Heart left ventricle (tissue), 16 donors: ENCODE measurements around the gene PSMB5. TPM values are rescaled to one million over a fixed set of nuclear protein-coding genes. Genes with fewer than 3 reads are reported as not detected.
A peak's percentile ranks its signal among the peaks of the same experiment; 100 is the strongest.

Source experiments
- ATAC-seq, 4 donors: fragments of 200-7000 bp; cut with Tn5 transposase; one replicate each; pipeline ENCODE4 v1.9.1; 2020 to 2022; ENCODE audit warnings: moderate library complexity in 4 of 4, mild to moderate bottlenecking in 3 of 4, moderate number of reproducible peaks in 1 of 4
- DNase-seq, 5 donors: peaks; one replicate each; pipeline ENCODE4 v3.0.0-alpha.2; 2020
- H3K27ac ChIP-seq, 12 donors: fragments of 200-600 bp; sonication (generic) in 4 of 12; one replicate each; pipeline versions ENCODE4 v1.5.0 to v1.8.0; 2016 to 2022; ENCODE audit warnings: mild to moderate bottlenecking in 2 of 12
- H3K27me3 ChIP-seq, 9 donors: fragments of 200-600 bp; sonication (generic) in 2 of 9; one replicate each; pipeline versions ENCODE4 v1.5.1 to v1.8.0; 2016 to 2022; ENCODE audit warnings: mild to moderate bottlenecking in 3 of 9
- H3K36me3 ChIP-seq, 9 donors: fragments of 200-600 bp; sonication (generic) in 2 of 9; one replicate each; pipeline versions ENCODE4 v1.5.0 to v1.8.0; 2018 to 2022; ENCODE audit warnings: mild to moderate bottlenecking in 2 of 9
- H3K4me1 ChIP-seq, 12 donors: fragments of 200-600 bp; sonication (generic) in 4 of 12; one replicate each; pipeline versions ENCODE4 v1.5.0 to v1.8.0; 2016 to 2022; ENCODE audit warnings: mild to moderate bottlenecking in 3 of 12
- H3K4me3 ChIP-seq, 12 donors: fragments of 200-600 bp; sonication (generic) in 4 of 12; one replicate each; pipeline versions ENCODE4 v1.5.0 to v1.8.0; 2017 to 2022; ENCODE audit warnings: mild to moderate bottlenecking in 9 of 12, moderate library complexity in 4 of 12
- H3K9me3 ChIP-seq, 12 donors: fragments of 200-600 bp; sonication (generic) in 4 of 12; one replicate each; pipeline versions ENCODE4 v1.5.0 to v1.8.0; 2016 to 2022; ENCODE audit warnings: mild to moderate bottlenecking in 1 of 12
- POLR2A ChIP-seq, 2 donors: fragments of 450-650 bp; IDR thresholded peaks; one replicate each; pipeline ENCODE4 v1.6.1; 2017; ENCODE audit warnings: antibody characterized with exemption in 2 of 2, mild to moderate bottlenecking in 2 of 2, moderate library complexity in 2 of 2
- WGBS, 4 donors: extraction: QIAGEN DNeasy Blood & Tissue Kit in 2 of 4; methylation state at CpG; one replicate each; pipeline versions ENCODE4 v1.1.5 to v1.1.7; 2013 to 2018; 5-methylcytosine and 5-hydroxymethylcytosine counted together
- intact Hi-C, 10 donors: fragments of 100-400 bp; cut with DNase I; formaldehyde crosslinking; loops; one replicate each; pipeline versions ENCODE4 v1.11.1 to v1.14.2; 2022
- polyA plus RNA-seq, 2 donors: library from polyadenylated mRNA; stranded (reverse); fragments of 200-250 nt; gene quantifications; one replicate each; pipeline ENCODE4 v1.2.3, GENCODE V29; 2013
- total RNA-seq, 9 donors: library from RNA; depleted of rRNA in 2 of 9; stranded (reverse); fragments of >200 nt in 2 of 9; fragmentation: NEBNext Ultra II Directional in 3 of 9; extraction: Animal tissue kit (Norgen Biotek cat#: 25700) in 3 of 9; gene quantifications; one replicate each; pipeline versions ENCODE4 v1.1.0 to v1.2.4, GENCODE V29; 2016 to 2023
- TF ChIP-seq, protein P1 (sequence below), 12 donors: fragments of 200-600 bp; sonication (generic) in 4 of 12; IDR thresholded peaks; one replicate each; pipeline versions ENCODE4 v1.5.0 to v1.8.0; 2018 to 2022; ENCODE audit warnings: antibody characterized with exemption in 12 of 12, mild to moderate bottlenecking in 5 of 12
- donor health status: ischemic (EF 13 %, LVEDD 7.1; RV severe dilation, severe dysfunction).
- donor health status: healthy with polysubstance abuse.
- donor health status: DM: no; HTN: yes; CAD: no.
- donor health status: DM: no; HTN: no; CAD: no.
- donor health status: ischemic (EF 25% LVEDD 6.9; RV normal size, moderate dysfunction).
- donor health status: ischemic (EF 25% LVEDD 5.7; RV mildly dilated, moderate dysfunction).
- donor health status: healthy.
- donor health status: DM: yes; HTN: yes; CAD: no.
- donor health status: ischemic (EF 35%, LVEDD 5.7; RV mildly dilated, moderate dysfunction).
- donor health status: nonischemic (EF 11% LVEDD 7.7; RV severe dilation, severe dysfunction).
- donor health status: DM: yes; HTN: yes; CAD: no.
- donor health status: PGD.
- donor health status: ischemic (EF 29% LVEDD 5.4; RV normal size, mild dysfunction).
- donor health status: nonischemic (EF 23%, LVEDD 6.1; RV moderate dilation, normal function).

PSMB5 gene
- total and polyA plus RNA-seq, 11 donors: 75.7 to 233 (median 122) TPM

DNA sequence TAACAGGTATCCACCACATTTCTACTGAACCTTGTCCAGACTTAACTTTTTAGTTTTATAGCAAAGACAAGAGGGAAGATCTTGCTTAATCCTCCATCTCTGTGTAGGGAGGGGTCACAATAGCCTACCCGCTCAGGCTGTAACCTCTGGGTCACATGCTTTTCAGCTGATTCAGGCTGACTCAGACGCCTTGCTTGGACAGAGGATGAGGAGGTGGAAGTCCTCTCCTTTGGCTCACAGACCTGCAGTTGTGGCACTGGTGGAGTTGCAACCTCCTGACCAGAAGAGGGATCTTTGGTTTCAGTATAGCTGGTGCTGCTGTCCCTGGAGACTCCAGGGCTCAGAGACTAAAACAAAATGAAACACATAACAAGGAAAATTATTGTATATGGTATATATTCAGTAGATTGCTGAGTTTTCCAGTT is 44.0 kb upstream of the PSMB5 start:
- intact Hi-C loops: no loop called here
- TF ChIP-seq, protein P1, sequence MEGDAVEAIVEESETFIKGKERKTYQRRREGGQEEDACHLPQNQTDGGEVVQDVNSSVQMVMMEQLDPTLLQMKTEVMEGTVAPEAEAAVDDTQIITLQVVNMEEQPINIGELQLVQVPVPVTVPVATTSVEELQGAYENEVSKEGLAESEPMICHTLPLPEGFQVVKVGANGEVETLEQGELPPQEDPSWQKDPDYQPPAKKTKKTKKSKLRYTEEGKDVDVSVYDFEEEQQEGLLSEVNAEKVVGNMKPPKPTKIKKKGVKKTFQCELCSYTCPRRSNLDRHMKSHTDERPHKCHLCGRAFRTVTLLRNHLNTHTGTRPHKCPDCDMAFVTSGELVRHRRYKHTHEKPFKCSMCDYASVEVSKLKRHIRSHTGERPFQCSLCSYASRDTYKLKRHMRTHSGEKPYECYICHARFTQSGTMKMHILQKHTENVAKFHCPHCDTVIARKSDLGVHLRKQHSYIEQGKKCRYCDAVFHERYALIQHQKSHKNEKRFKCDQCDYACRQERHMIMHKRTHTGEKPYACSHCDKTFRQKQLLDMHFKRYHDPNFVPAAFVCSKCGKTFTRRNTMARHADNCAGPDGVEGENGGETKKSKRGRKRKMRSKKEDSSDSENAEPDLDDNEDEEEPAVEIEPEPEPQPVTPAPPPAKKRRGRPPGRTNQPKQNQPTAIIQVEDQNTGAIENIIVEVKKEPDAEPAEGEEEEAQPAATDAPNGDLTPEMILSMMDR (IDR thresholded peaks at IDR 0.05): no peak
- TF ChIP-seq POLR2A (IDR thresholded peaks at IDR 0.05): no peak
- H3K27me3 ChIP-seq: no peaks in the 10 kb centered on the region
- no peaks in the 10 kb centered on the region for H3K9me3 ChIP-seq
- ATAC-seq (peak; percentile 56 to 95 (median 86)), DNase-seq (peak in 2 of 5 donors; percentile 59 to 82)
- no peak overlapping the region for H3K4me3 ChIP-seq
- H3K4me1 ChIP-seq: peaks cover 0 to 33% (median 6%) of the 10 kb centered on the region in 12 donors
- 13 to 31% (median 22%) methylated on average over 2 of the region's 2 CpGs for WGBS, 4 donors
- peaks cover 0 to 100% (median 100%) of the 10 kb centered on the region in 9 donors for H3K36me3 ChIP-seq
- H3K27ac ChIP-seq: peak overlapping the region in 7 of 12 donors; percentile 6 to 88 (median 34)

DNA sequence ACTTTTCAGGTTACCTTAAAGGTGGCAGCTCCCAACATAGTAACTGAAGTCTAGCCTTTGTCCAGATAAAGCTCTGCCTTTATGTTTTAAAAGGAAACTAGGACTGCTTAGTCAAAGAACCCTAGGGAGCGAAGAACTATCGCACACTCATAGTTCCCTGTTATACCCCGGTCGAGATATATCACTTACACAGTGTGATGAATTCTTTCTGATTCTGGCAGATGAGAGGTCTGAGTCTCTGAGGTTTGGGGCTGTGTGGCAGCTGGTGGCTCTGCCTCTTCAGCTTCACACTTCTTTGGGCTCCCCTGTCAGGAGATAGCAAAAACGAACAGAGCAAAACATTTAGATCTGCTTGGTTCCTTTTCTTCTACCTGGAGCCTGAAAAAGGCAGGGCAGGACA is 43.3 kb upstream of the PSMB5 start:
- TF ChIP-seq POLR2A (IDR thresholded peaks at IDR 0.05): no peak
- TF ChIP-seq, protein P1 (IDR thresholded peaks at IDR 0.05): no peak
- no peaks in the 10 kb centered on the region for H3K27me3 ChIP-seq
- peaks cover 0 to 100% (median 100%) of the 10 kb centered on the region in 9 donors for H3K36me3 ChIP-seq
- ATAC-seq (no peak), DNase-seq (no peak)
- H3K9me3 ChIP-seq: no peaks in the 10 kb centered on the region
- H3K4me3 ChIP-seq: no peak overlapping the region
- peaks cover 0 to 33% (median 7%) of the 10 kb centered on the region in 12 donors for H3K4me1 ChIP-seq
- intact Hi-C loops: no loop called here
- WGBS, 4 donors: 79 to 91% (median 80%) methylated on average over 5 of the region's 5 CpGs
- H3K27ac ChIP-seq: peak overlapping the region in 5 of 12 donors; percentile 16 to 88 (median 34)

DNA sequence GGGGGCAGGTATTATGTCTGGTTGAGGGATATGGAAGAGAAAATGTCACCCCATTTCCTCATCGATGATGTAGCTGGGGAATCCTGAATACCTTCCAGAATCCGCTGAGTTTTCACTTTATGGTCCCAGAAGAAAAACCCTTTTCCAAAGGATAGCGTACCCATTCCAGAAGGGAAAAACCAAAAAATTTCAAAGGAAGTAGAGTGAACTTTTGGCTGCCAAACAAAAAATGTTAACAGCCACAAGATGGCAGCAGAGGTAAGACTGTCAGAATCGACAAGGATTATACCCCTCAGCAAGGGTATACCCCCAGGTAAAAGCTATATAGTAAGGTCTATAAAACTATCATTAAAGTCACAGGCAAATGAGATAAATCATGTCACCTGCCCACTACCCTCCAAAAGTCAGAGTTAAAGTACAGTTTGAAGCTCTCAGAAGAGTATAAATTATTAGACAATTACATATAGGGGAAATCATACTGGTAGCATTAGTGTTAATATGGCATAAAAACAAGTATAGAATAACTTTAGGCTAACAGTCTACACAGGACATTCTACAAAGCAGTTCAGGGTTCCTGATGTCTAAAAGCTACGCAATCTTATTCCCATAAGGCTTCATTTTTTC is 42.2 kb upstream of the PSMB5 start:
- no peak for ATAC-seq
- peak overlapping the region in 1 of 12 donors; percentile 23 for H3K27ac ChIP-seq
- H3K27me3 ChIP-seq: no peaks in the 10 kb centered on the region
- no peak overlapping the region for H3K4me3 ChIP-seq
- H3K4me1 ChIP-seq: peaks cover 2 to 40% (median 17%) of the 10 kb centered on the region in 12 donors
- no peaks in the 10 kb centered on the region for H3K9me3 ChIP-seq
- no peak for DNase-seq
- TF ChIP-seq, protein P1 (IDR thresholded peaks at IDR 0.05): peak; percentile 41 to 73 (median 58)
- TF ChIP-seq POLR2A (IDR thresholded peaks at IDR 0.05): no peak
- peaks cover 0 to 98% (median 97%) of the 10 kb centered on the region in 9 donors for H3K36me3 ChIP-seq
- intact Hi-C loops: no loop called here
- WGBS, 4 donors: 60 to 67% (median 65%) methylated on average over 5 of the region's 5 CpGs

DNA sequence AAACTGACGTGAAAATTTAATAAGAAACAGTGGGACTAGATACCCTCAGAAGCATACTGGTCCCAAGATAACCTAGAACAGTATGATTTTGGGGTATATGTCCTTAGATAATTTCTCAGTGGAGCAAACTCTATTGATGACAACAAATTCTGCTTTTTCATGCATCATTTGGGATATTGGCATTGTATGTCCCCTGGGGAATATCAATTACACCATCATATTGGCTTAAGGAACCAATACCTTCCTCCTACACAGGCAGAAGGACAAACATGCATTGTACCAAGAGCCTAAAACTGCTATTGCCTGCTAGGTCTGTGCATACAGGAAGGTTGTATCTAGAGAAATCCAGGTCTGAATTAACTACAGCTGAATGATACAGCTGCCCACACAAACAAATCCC is 40.2 kb upstream of the PSMB5 start:
- ATAC-seq: no peak
- H3K27ac ChIP-seq: no peak overlapping the region
- DNase-seq: no peak
- intact Hi-C loops: loop anchor here in 5 of 10 donors (5.0 kb wide), 2 partner anchors 32 to 37 kb away; no protein-coding TSS in a partner anchor
- no peak overlapping the region for H3K4me3 ChIP-seq
- peaks cover 0 to 78% (median 77%) of the 10 kb centered on the region in 9 donors for H3K36me3 ChIP-seq
- no peaks in the 10 kb centered on the region for H3K9me3 ChIP-seq
- no peaks in the 10 kb centered on the region for H3K27me3 ChIP-seq
- WGBS, 4 donors: 88 to 95% (median 94%) methylated on average over 1 of the region's 1 CpG
- peaks cover 5 to 55% (median 29%) of the 10 kb centered on the region in 12 donors for H3K4me1 ChIP-seq
- TF ChIP-seq POLR2A (IDR thresholded peaks at IDR 0.05): no peak
- TF ChIP-seq, protein P1 (IDR thresholded peaks at IDR 0.05): no peak
